ENCODE results near the gene GRK1. TPM values are rescaled to one million over a fixed set of nuclear protein-coding genes. Genes with fewer than 3 reads are reported as not detected.
A peak's percentile ranks its signal among the peaks of the same experiment; 100 is the strongest.

The GRK1 gene
- total and polyA plus RNA-seq, 4 experiments from 2014 or later = not detected

DNA sequence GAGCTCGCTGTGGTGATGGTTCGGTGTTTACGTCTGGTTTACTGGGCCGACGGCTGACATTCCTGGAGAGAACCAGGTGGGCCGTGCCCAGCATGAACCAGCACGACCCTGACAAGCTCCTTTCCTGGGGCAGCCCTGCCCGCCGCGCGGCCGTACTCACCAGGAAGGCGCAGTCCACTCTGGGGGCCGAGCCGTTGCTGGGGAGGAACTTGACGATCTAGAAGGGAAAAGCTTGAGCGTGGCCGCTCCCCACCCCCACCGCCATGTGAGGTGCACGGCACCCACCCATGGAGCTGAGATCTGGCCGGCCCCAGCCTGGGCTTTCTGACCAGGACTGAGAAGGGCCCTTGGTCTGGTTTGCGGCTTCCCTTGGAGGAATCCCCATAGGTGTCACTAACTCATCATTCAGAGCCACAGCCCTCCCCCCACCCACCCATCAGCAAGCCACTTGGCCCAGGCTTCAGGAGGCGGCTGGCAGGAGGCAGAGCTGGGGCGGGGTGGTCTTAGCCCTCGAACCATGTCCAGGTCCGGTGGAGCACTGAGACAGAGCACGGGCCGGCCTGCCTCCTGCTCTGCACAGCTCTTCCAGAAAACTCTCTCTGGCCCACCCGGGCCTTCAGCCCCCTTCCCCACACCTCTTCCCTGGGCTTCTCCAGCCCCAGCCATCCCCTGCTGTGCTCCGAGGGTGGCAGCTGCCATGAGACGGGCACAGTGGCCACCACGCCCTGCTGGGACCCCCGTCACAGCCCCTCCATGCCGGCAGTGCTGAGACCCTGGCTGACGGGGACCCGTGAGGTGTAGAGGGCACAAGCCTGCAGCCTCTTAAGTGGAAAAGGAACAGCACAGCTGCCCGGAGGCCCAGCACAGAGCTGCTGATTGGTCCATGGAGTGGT is 15.3 kb upstream of the GRK1 start:
- POLR2A ChIA-PET (ENCODE audit: partially characterized antibody) = no interaction called here
- H3K27me3 ChIP-seq (ENCODE audit: insufficient read depth, low read length) = no peaks in the 10 kb centered on the region
- Mint-ChIP-seq H3K27ac (peak overlapping the region in 1 of 7 donors; percentile 53), H3K27me3 (no peaks in the 10 kb centered on the region), H3K9me3 (no peaks in the 10 kb centered on the region), H3K4me1 (peaks cover 4 to 12% (median 6%) of the 10 kb centered on the region in 4 donors), H3K4me3 (no peak overlapping the region), H3K36me3 (no peaks in the 10 kb centered on the region)
- no peaks in the 10 kb centered on the region for H3K9me3 ChIP-seq (ENCODE audit: control insufficient read depth in 1 of 2, low read length in 2 of 2)
- no peak overlapping the region for H3K27ac ChIP-seq (ENCODE audit: low read depth, low read length)
- no peak for DNase-seq
- no peak overlapping the region for H3K4me3 ChIP-seq (ENCODE audit: low read length in 2 of 2)
- no peaks in the 10 kb centered on the region for H3K36me3 ChIP-seq (ENCODE audit: insufficient read depth, low read length)
- CTCF ChIA-PET (ENCODE audit: partially characterized antibody) = no interaction called here
- H3K4me1 ChIP-seq (ENCODE audit: insufficient read depth, low read length) = peaks cover 3% of the 10 kb centered on the region
- intact Hi-C loops (cut with micrococcal nuclease) = no loop called here

DNA sequence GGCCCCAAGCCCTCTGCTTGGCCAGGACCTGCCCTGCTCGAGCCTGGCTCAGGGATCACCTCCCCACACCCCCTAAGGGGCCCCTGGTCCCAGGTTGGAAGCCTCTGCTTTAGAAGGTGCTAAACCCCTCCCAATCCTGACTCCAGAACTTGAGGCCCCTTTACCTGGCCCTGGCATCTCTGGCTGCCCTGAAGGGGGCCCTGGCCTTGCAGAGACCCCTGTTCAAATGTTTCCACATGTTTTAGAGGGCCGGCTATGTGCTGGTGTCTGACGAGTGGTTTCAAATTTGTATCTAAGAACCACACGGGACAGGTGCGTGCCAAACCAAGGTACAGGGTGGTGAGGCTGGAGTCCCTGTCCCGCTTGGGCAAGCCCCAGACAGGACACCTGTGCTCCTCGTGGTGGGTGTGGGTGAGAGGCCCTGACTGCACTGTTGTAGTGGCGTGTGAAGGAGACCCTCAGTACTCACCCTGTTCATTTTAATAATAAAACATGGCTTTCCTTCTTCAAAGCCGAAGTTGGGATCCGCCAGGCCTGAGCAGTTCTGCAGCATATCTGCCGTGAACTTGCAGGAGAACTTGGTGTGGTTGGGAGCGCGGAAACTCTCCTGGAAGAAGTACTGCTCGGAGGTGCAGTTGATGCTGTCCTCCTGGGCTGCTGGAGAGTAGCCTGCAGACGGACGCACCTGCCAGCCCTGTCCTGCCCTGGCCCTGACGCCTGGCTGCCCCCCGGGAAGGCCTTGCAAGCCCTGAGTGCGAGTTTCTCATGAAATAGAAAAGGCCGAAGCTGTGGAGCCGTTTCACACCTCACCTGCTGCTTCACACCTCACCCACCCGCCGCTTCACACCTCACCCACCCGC is 14.4 kb upstream of the GRK1 start:
- CTCF ChIA-PET (ENCODE audit: partially characterized antibody) = no interaction called here
- Mint-ChIP-seq H3K4me3 (no peak overlapping the region), H3K27ac (no peak overlapping the region), H3K27me3 (no peaks in the 10 kb centered on the region), H3K9me3 (no peaks in the 10 kb centered on the region), H3K36me3 (no peaks in the 10 kb centered on the region), H3K4me1 (peaks cover 1 to 7% (median 4%) of the 10 kb centered on the region in 4 donors)
- Histone ChIP-seq H3K27me3 (ENCODE audit: insufficient read depth, low read length) (no peaks in the 10 kb centered on the region), H3K9me3 (ENCODE audit: control insufficient read depth in 1 of 2, low read length in 2 of 2) (no peaks in the 10 kb centered on the region), H3K4me3 (ENCODE audit: low read length in 2 of 2) (no peak overlapping the region), H3K4me1 (ENCODE audit: insufficient read depth, low read length) (no peaks in the 10 kb centered on the region), H3K27ac (ENCODE audit: low read depth, low read length) (no peak overlapping the region), H3K36me3 (ENCODE audit: insufficient read depth, low read length) (no peaks in the 10 kb centered on the region)
- no peak for DNase-seq
- intact Hi-C loops (cut with micrococcal nuclease) = no loop called here
- POLR2A ChIA-PET (ENCODE audit: partially characterized antibody) = no interaction called here

DNA sequence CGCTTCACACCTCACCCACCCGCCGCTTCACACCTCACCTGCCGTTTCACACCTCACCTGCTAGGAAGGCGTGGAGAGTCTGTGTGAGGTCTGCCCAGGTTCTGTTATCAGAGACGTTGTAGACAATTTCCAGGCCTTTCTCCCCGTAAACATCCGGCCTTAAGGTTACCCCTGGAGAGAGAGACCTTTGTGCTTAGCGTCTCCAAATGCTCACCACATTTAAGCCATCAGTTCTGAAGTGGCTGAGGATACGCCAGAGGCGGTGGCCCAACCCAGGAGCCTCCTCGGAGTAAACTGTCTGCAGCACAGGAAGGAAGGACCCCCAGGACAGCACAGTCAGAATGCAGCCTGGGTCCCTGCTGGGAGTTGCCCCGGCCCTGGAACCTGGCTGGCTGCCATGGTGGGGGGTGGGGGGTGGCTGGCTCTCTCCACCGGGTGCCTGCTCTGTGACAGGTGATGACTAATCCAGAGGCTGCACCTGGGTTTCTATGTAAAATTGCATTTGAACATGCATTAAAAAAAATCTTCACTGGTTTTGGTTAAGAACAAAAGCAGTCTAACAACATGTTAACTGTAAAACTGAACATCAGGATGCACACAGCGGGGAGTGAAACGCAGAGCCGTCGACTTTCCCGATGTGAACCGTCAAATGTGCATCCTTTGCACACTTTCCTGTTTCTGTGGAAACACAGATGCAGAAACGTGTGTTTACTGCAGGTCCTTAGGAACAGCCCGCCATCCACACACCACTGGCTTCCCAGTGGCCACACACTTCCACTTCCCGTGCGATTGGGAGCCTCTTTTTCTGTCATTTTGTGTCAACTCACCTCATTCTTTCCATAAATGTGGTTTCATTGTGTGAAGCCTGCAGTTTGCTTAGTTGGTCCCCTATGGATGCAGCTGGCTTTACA is 13.5 kb upstream of the GRK1 start:
- H3K4me3 Mint-ChIP-seq = no peak overlapping the region
- Histone ChIP-seq H3K9me3 (ENCODE audit: control insufficient read depth in 1 of 2, low read length in 2 of 2) (no peaks in the 10 kb centered on the region), H3K4me1 (ENCODE audit: insufficient read depth, low read length) (no peaks in the 10 kb centered on the region), H3K4me3 (ENCODE audit: low read length in 2 of 2) (no peak overlapping the region), H3K27ac (ENCODE audit: low read depth, low read length) (no peak overlapping the region), H3K27me3 (ENCODE audit: insufficient read depth, low read length) (no peaks in the 10 kb centered on the region), H3K36me3 (ENCODE audit: insufficient read depth, low read length) (no peaks in the 10 kb centered on the region)
- POLR2A ChIA-PET (ENCODE audit: partially characterized antibody) = no interaction called here
- no peaks in the 10 kb centered on the region for H3K9me3 Mint-ChIP-seq
- CTCF ChIA-PET (ENCODE audit: partially characterized antibody) = no interaction called here
- peaks cover 0 to 7% (median 3%) of the 10 kb centered on the region in 4 donors for H3K4me1 Mint-ChIP-seq
- peak overlapping the region in 1 of 7 donors; percentile 41 for H3K27ac Mint-ChIP-seq
- H3K27me3 Mint-ChIP-seq = no peaks in the 10 kb centered on the region
- no peaks in the 10 kb centered on the region for H3K36me3 Mint-ChIP-seq
- intact Hi-C loops (cut with micrococcal nuclease) = no loop called here
- no peak for DNase-seq

DNA sequence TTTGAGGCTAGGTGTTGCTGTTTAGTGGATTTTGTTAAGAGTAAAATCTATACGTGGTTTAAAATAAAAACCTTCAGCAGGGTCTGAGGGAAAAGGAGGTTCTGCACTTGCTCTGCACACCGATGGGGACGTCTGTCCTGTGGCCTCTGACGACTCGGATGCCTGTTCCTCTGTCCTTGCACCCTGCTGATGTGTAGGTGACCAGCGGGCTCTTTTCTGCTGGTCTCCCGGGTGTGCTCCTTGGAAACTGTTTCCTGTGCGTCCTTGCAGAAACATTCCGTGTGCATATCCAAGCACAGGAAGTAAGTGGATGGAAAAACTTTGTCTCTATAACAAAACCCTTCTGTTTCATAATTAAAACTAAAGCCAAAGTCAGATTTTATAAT is 12.9 kb upstream of the GRK1 start:
- no peak for DNase-seq
- POLR2A ChIA-PET (ENCODE audit: partially characterized antibody) = no interaction called here

DNA sequence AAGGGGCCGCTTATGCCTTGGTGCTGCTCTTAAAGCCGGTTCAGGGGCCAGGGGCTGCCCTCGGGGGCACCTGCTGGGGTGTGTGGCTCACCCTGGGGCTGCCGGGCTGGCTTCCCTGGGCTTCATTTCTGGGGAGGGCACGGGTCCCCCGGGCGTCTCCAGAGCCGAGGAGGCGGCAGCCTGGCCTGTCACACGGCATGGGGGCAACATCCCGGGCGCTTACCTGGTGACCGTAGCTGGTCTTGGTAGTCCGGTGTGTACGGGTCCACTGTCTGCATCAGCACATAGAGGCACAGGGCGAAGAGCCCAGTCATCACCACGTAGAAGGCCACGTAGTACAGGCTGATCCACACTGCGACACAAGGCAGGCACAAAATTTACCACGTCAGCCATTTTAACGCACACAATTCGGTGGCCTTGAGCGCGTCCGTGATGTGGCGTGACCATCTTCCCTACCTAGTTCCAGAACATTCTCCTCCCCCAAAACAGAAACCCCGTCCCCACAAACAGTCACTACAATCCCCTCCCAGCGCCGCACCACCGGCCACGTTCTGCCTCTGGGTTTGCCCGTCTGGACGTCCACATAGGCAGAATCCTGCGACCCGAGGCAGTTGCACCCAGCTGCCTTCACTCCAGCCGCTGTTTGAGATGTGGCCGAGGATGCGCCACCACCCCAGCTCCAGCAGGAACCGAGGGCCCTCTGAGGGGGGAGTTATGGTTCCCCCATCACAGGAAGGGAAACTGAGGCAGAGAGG is 12.3 kb upstream of the GRK1 start:
- CTCF ChIA-PET (ENCODE audit: partially characterized antibody) = no interaction called here
- H3K9me3 Mint-ChIP-seq = no peaks in the 10 kb centered on the region
- no peaks in the 10 kb centered on the region for H3K36me3 Mint-ChIP-seq
- H3K4me3 Mint-ChIP-seq = no peak overlapping the region
- POLR2A ChIA-PET (ENCODE audit: partially characterized antibody) = no interaction called here
- Histone ChIP-seq H3K27ac (ENCODE audit: low read depth, low read length) (no peak overlapping the region), H3K9me3 (ENCODE audit: control insufficient read depth in 1 of 2, low read length in 2 of 2) (no peaks in the 10 kb centered on the region), H3K36me3 (ENCODE audit: insufficient read depth, low read length) (no peaks in the 10 kb centered on the region), H3K4me3 (ENCODE audit: low read length in 2 of 2) (no peak overlapping the region), H3K4me1 (ENCODE audit: insufficient read depth, low read length) (no peaks in the 10 kb centered on the region), H3K27me3 (ENCODE audit: insufficient read depth, low read length) (no peaks in the 10 kb centered on the region)
- DNase-seq = no peak
- H3K27me3 Mint-ChIP-seq = no peaks in the 10 kb centered on the region
- peaks cover 0 to 7% (median 3%) of the 10 kb centered on the region in 4 donors for H3K4me1 Mint-ChIP-seq
- intact Hi-C loops (cut with micrococcal nuclease) = no loop called here
- H3K27ac Mint-ChIP-seq = no peak overlapping the region

More for the DNA sequence above, 12.9 kb upstream of the GRK1 start:
- Histone ChIP-seq H3K27ac (ENCODE audit: low read depth, low read length) (no peak overlapping the region), H3K27me3 (ENCODE audit: insufficient read depth, low read length) (no peaks in the 10 kb centered on the region), H3K4me1 (ENCODE audit: insufficient read depth, low read length) (no peaks in the 10 kb centered on the region), H3K4me3 (ENCODE audit: low read length in 2 of 2) (no peak overlapping the region), H3K9me3 (ENCODE audit: control insufficient read depth in 1 of 2, low read length in 2 of 2) (no peaks in the 10 kb centered on the region), H3K36me3 (ENCODE audit: insufficient read depth, low read length) (no peaks in the 10 kb centered on the region)
- intact Hi-C loops (cut with micrococcal nuclease) = no loop called here
- Mint-ChIP-seq H3K4me3 (no peak overlapping the region), H3K36me3 (no peaks in the 10 kb centered on the region), H3K27me3 (no peaks in the 10 kb centered on the region), H3K4me1 (peaks cover 0 to 7% (median 3%) of the 10 kb centered on the region in 4 donors), H3K9me3 (no peaks in the 10 kb centered on the region), H3K27ac (peak overlapping the region in 1 of 7 donors; percentile 48)
- CTCF ChIA-PET (ENCODE audit: partially characterized antibody) = no interaction called here

DNA sequence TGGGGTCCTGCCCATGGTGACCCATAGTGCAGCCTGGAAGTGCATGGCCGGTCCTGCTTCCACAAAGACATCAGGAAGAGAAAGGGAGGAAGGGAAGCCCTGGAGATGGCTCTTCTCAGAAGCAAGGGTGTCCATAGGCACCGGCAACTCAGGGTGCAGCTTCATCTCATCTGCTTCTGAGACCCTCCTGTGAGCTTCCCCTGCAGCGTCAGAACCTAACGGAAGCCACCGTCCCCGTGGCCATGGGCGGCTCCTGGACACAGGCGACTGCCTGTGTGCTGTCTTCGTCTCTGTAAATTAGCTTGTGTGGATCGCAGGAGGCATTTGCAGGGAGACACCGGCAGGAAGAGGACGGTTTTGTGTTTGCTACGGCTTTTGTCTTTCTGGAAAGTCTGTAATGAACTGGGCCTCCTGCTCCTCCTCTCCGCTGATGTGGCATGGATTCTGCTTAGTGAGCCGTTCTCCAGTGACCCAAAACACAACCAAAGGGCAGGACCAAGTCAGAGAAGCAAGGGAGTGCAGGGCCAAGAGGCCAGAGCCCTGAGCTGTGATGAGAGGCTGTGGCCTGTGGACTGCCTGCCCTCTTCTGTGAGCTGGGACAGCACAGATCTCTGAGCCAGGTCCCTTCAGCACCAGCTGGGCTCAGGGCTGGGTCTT is 11.5 kb upstream of the GRK1 start:
- CTCF ChIA-PET (ENCODE audit: partially characterized antibody) = no interaction called here
- no peak overlapping the region for H3K27ac Mint-ChIP-seq
- DNase-seq = no peak

More for the DNA sequence above, 11.5 kb upstream of the GRK1 start:
- Histone ChIP-seq H3K36me3 (ENCODE audit: insufficient read depth, low read length) (no peaks in the 10 kb centered on the region), H3K27me3 (ENCODE audit: insufficient read depth, low read length) (no peaks in the 10 kb centered on the region), H3K4me3 (ENCODE audit: low read length in 2 of 2) (no peak overlapping the region), H3K4me1 (ENCODE audit: insufficient read depth, low read length) (no peaks in the 10 kb centered on the region), H3K9me3 (ENCODE audit: control insufficient read depth in 1 of 2, low read length in 2 of 2) (no peaks in the 10 kb centered on the region), H3K27ac (ENCODE audit: low read depth, low read length) (no peak overlapping the region)
- H3K4me1 Mint-ChIP-seq = peaks cover 0 to 7% (median 3%) of the 10 kb centered on the region in 4 donors
- no peak overlapping the region for H3K4me3 Mint-ChIP-seq
- intact Hi-C loops (cut with micrococcal nuclease) = no loop called here
- no peaks in the 10 kb centered on the region for H3K36me3 Mint-ChIP-seq
- POLR2A ChIA-PET (ENCODE audit: partially characterized antibody) = no interaction called here
- peaks cover 0 to 5% (median 0%) of the 10 kb centered on the region in 8 donors for H3K9me3 Mint-ChIP-seq
- no peaks in the 10 kb centered on the region for H3K27me3 Mint-ChIP-seq
